Tibial artery (tissue), 4 donors: Measurements from ENCODE around the gene TMPRSS4.

Source experiments
- DNase-seq, 2 donors: peaks; one replicate each; pipeline ENCODE4 v3.0.0-alpha.2; 2019
- H3K27ac ChIP-seq, 2 donors: fragments of 200-600 bp; sonication (generic) in 1 of 2; 1 replicate in 1 of 2; 2 replicates in 1 of 2; pipeline ENCODE4 v1.5.1; 2018 to 2019; ENCODE audit warnings: mild to moderate bottlenecking in 1 of 2
- H3K27me3 ChIP-seq, 2 donors: fragments of 200-600 bp; sonication (generic) in 1 of 2; one replicate each; pipeline versions ENCODE4 v1.5.1 to v1.6.0; 2016 to 2019
- H3K36me3 ChIP-seq, 3 donors: fragments of 200-600 bp; sonication (generic) in 2 of 3; one replicate each; pipeline ENCODE4 v1.5.1; 2016 to 2019; ENCODE audit warnings: mild to moderate bottlenecking in 2 of 3
- H3K4me1 ChIP-seq, 4 donors: fragments of 200-600 bp; sonication (generic) in 2 of 4; 1 replicate in 3 of 4; 2 replicates in 1 of 4; pipeline ENCODE4 v1.5.1; 2016 to 2019
- H3K4me3 ChIP-seq, 2 donors: fragments of 200-600 bp; sonication (generic) in 1 of 2; 1 replicate in 1 of 2; 2 replicates in 1 of 2; pipeline ENCODE4 v1.5.1; 2018 to 2019; ENCODE audit warnings: mild to moderate bottlenecking in 2 of 2
- H3K9me3 ChIP-seq, 3 donors: fragments of 200-600 bp; sonication (generic) in 1 of 3; one replicate each; pipeline ENCODE4 v1.5.1; 2016 to 2019
- intact Hi-C: fragments of 100-400 bp; cut with DNase I; formaldehyde crosslinking; loops from one replicate; pipeline ENCODE4 v1.15.0; 2023; ENCODE audit warnings: low total_unique reads
- TF ChIP-seq, protein P1 (sequence below), 2 experiments: fragments of 200-600 bp in 1 of 2; fragments of 450-650 bp in 1 of 2; IDR thresholded peaks; one replicate each; pipeline ENCODE4 v1.5.1; 2017 to 2019; ENCODE audit warnings: antibody characterized with exemption in 2 of 2, mild to moderate bottlenecking in 1 of 2, moderate library complexity in 1 of 2

TMPRSS4 gene

DNA sequence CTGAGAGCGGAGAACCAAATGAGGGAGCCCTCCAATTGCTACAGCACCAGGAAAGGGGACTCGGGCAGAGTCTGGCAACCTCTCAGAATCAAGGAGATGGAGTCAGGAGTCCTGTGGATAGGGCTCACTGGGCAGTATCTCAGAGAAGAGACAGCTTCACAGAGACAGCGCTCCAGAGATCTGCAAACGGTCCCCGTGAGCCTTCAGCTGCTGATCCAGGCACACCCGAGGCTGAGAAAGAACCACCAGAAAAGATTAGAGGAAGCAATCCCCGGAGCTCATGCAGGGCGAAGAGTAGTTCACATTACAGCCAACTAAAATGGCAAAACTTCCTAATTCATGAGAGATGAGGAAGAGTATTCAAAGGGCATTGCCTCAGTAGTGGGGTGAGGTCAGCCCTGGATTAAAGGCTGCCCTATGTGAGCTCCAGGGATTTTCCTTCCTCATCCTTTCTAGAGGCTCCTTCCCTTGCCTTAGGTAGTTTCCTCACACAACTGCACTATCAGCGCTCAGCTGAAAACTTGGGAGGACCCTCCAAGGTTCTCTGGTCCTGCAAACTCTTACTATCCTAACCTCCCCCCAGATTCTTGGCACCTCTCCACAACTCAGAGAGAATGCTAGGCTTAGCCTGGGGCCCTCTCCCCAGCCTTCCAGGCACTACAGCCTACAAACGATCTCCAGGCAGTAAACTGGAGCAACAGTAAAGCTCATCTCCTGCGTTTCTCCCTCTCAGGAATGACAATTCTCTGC, 52.0 kb downstream of the TMPRSS4 start:
- H3K36me3 ChIP-seq: no peaks in the 10 kb centered on the region

DNA sequence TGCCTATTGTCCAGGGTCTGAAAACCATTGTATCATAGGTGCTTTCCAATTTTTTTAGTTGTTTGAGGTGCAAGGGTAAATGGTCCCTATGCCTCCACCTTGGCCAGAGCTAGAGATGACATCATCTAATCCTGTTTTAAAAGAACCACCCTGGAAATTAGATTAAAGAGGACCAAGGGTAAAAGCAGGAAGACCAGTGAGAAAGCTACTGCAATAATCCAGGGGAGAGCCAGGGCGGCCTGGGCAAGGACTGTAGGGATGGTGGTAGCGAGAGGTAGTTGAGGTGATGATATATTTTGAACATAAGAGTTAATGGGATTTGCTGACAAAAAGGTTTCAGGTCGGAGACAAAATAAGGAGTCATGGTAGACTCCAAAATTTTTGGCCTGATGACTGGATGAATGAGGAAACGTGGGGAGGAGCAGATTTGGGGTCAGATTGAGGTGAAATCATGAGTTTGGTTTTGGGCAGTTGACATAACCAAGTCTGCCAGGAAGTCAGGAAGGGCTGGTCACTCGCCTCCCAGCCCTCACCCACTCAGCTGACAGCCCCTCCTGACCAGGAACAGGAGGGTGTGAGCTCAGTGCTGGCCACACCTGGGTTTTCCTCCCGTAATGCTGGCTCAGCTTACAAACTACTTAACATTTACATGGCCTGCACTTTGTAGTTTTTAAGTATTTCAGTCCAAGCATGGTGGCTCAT, 52.7 kb downstream of the TMPRSS4 start:
- Histone ChIP-seq H3K4me3 (no peak overlapping the region), H3K27ac (no peak overlapping the region), H3K36me3 (no peaks in the 10 kb centered on the region), H3K4me1 (peaks cover 0 to 4% (median 2%) of the 10 kb centered on the region in 4 donors), H3K27me3 (peaks cover 0 to 21% of the 10 kb centered on the region in 2 donors), H3K9me3 (no peaks in the 10 kb centered on the region)
- intact Hi-C loops: no loop called here
- TF ChIP-seq, protein P1, sequence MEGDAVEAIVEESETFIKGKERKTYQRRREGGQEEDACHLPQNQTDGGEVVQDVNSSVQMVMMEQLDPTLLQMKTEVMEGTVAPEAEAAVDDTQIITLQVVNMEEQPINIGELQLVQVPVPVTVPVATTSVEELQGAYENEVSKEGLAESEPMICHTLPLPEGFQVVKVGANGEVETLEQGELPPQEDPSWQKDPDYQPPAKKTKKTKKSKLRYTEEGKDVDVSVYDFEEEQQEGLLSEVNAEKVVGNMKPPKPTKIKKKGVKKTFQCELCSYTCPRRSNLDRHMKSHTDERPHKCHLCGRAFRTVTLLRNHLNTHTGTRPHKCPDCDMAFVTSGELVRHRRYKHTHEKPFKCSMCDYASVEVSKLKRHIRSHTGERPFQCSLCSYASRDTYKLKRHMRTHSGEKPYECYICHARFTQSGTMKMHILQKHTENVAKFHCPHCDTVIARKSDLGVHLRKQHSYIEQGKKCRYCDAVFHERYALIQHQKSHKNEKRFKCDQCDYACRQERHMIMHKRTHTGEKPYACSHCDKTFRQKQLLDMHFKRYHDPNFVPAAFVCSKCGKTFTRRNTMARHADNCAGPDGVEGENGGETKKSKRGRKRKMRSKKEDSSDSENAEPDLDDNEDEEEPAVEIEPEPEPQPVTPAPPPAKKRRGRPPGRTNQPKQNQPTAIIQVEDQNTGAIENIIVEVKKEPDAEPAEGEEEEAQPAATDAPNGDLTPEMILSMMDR (IDR thresholded peaks at IDR 0.05): no peak
- no peak for DNase-seq

More for the DNA sequence above, 52.0 kb downstream of the TMPRSS4 start:
- TF ChIP-seq, protein P1 (IDR thresholded peaks at IDR 0.05): no peak
- no peak for DNase-seq
- intact Hi-C loops: no loop called here
- Histone ChIP-seq H3K4me3 (no peak overlapping the region), H3K4me1 (peaks cover 0 to 4% (median 2%) of the 10 kb centered on the region in 4 donors), H3K9me3 (no peaks in the 10 kb centered on the region), H3K27ac (no peak overlapping the region), H3K27me3 (peaks cover 0 to 19% of the 10 kb centered on the region in 2 donors)

DNA sequence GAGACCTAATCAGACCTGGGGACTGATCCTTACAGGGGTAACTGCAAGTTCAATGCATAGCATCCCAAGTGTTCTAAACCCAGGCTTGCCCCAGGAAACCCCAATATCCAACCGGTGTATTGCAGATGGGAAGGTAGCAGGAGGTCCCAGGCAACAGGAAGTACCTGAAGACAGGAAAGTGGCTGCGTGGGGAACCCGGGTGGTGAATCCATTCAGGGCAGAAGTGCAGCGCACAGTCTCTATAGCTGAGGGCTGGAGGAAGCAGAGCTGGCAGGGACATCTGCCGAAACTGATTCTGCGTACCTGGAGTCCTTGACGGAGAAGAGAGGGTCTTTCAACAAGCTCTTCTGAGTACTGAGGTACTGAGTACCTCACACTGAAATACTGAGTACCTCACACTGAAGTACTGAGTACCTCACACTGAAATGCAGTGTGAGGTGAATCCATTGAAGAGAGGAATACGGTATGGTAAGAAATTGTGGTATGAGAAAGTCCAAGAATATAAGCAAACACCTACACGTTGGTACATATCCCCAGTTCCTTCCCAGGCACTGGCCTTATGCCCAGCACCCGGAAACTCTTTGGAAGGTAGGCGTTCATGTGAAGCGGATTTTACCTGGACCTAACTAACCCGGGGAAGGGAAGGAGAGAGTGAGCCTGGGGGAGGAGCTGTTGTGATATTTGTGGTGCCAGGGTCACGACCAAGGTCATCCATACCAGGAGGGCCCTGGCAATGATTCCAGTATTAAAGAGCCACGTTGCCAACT, 55.7 kb downstream of the TMPRSS4 start:
- TF ChIP-seq, protein P1 (IDR thresholded peaks at IDR 0.05): no peak
- intact Hi-C loops: no loop called here
- H3K27ac ChIP-seq: no peak overlapping the region
- H3K4me3 ChIP-seq: no peak overlapping the region
- H3K9me3 ChIP-seq: no peaks in the 10 kb centered on the region
- H3K4me1 ChIP-seq: peaks cover 0 to 4% (median 2%) of the 10 kb centered on the region in 4 donors
- no peak for DNase-seq
- H3K27me3 ChIP-seq: peaks cover 0 to 42% of the 10 kb centered on the region in 2 donors
- H3K36me3 ChIP-seq: no peaks in the 10 kb centered on the region

DNA sequence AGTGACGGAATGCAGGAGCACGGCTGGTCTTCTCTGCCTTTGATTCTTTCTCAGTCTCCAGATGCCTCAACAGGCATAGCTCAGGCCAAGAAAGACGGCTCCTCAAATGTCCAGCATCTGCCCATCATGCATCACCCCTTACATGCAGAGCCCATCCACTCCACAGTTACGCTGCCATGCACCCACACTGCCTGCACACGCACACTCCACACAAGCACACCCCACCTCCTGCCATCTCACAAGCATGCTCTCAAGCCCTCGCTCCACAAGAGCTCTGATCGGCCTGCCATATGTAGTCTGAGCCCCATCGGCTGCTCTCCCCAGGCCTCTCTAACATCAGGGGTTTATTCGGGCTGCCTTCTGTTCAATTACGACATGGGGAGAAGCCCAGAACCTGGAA, 56.9 kb downstream of the TMPRSS4 start:
- Histone ChIP-seq H3K9me3 (no peaks in the 10 kb centered on the region), H3K27me3 (peaks cover 0 to 50% of the 10 kb centered on the region in 2 donors), H3K27ac (no peak overlapping the region), H3K4me3 (no peak overlapping the region), H3K4me1 (peaks cover 0 to under 1% (median 0%) of the 10 kb centered on the region in 4 donors), H3K36me3 (no peaks in the 10 kb centered on the region)
- TF ChIP-seq, protein P1 (IDR thresholded peaks at IDR 0.05): no peak
- no peak for DNase-seq
- intact Hi-C loops: no loop called here

DNA sequence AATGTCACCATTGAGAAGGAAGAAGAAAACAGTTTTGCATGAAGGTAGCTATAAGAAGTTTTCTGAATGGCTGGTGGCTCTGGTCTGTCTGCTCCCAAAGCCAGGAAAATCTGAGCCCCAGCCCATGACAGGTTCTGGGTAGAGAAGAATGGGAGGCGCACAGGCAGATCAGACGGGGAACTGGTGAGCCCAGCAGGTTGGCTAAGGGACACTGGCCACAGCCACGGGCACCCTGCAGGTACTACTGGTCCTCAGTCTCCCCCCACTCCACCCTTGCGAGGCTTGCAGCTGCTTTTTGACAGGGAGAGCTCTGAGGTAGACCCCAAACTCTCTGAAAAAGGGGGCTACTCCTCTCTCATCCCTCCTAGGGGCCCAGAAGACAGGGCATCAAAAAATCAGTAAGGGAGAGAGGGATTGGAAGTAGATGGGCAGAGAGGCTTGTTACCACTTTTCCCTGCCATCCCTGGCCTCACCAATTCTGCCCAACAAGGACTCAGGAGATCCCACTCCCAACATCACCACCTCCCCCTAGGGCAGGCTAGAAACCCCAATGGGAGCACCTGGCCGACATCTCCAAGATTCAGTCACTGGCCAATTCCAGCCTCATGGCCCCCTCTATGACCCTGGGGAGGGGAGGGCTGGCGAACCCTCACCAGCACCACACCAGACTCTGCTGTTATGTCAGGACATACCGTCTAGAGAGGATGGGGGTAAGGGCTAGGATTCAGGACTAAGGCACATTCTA, 58.3 kb downstream of the TMPRSS4 start:
- H3K27ac ChIP-seq: no peak overlapping the region
- H3K9me3 ChIP-seq: no peaks in the 10 kb centered on the region
- H3K27me3 ChIP-seq: peaks cover 0 to 52% of the 10 kb centered on the region in 2 donors
- no peaks in the 10 kb centered on the region for H3K36me3 ChIP-seq
- no peak for DNase-seq
- TF ChIP-seq, protein P1 (IDR thresholded peaks at IDR 0.05): no peak
- no peaks in the 10 kb centered on the region for H3K4me1 ChIP-seq
- intact Hi-C loops: no loop called here
- no peak overlapping the region for H3K4me3 ChIP-seq
